Coronary artery (tissue), 2 donors: ENCODE measurements around the gene ESR2.
"Not testable (repeated sequence)": the region's sequence is repeated elsewhere in the genome, so short reads cannot be mapped to it uniquely, and the experiment has no call there.

Experiments used
- DNase-seq: peaks from one replicate; pipeline ENCODE4 v3.0.0-alpha.2; 2017; ENCODE audit warnings: low spot score
- H3K27ac ChIP-seq, 2 donors: fragments of 200-600 bp; sonication (generic); one replicate each; pipeline ENCODE4 v1.5.1; 2016 to 2019
- H3K4me3 ChIP-seq: fragments of 200-600 bp; sonication (generic); 2 replicates; pipeline ENCODE4 v1.5.1; 2016; ENCODE audit warnings: mild to moderate bottlenecking, moderate library complexity
- CTCF ChIP-seq: fragments of 200-600 bp; sonication (generic); IDR thresholded peaks from one replicate; pipeline ENCODE4 v1.5.1; 2019; ENCODE audit warnings: antibody characterized with exemption

The ESR2 gene

GRCh38 chr14:64119980-64120379 lies 174.2 kb downstream of the ESR2 start:
- Histone ChIP-seq H3K4me3 (no peak overlapping the region), H3K27ac (no peak overlapping the region)
- TF ChIP-seq CTCF: no peak

GRCh38 chr14:64119500-64119899 lies 174.7 kb downstream of the ESR2 start:
- DNase-seq: no peak
- TF ChIP-seq CTCF: no peak
- H3K27ac ChIP-seq: no peak overlapping the region
- H3K4me3 ChIP-seq: no peak overlapping the region

More at GRCh38 chr14:64119980-64120379, 174.2 kb downstream of the ESR2 start:
- DNase-seq: no peak

GRCh38 chr14:64118892-64119291 lies 175.3 kb downstream of the ESR2 start:
- TF ChIP-seq CTCF: no peak
- no peak for DNase-seq
- Histone ChIP-seq H3K4me3 (no peak overlapping the region), H3K27ac (peak overlapping the region; percentile 72 to 84)

- not testable (repeated sequence) for DNase-seq
- peak overlapping the region; percentile 72 to 84 for H3K27ac ChIP-seq
- peak overlapping the region; percentile 13 for H3K4me3 ChIP-seq
These were observed 175.8 kb downstream of the ESR2 start for GRCh38 chr14:64118403-64118742.

GRCh38 chr14:64117671-64118402 lies 176.3 kb downstream of the ESR2 start:
- no peak for TF ChIP-seq CTCF
- peak; percentile 89 for DNase-seq
- peak overlapping the region; percentile 72 to 84 for H3K27ac ChIP-seq
- peak overlapping the region; percentile 13 for H3K4me3 ChIP-seq

GRCh38 chr14:64115401-64115800 lies 178.8 kb downstream of the ESR2 start:
- DNase-seq: no peak
- no peak for TF ChIP-seq CTCF
- Histone ChIP-seq H3K27ac (peak overlapping the region; percentile 17 to 48), H3K4me3 (no peak overlapping the region)

- H3K4me3 ChIP-seq: no peak overlapping the region
- no peak for TF ChIP-seq CTCF
- no peak for DNase-seq
- peak overlapping the region; percentile 48 to 56 for H3K27ac ChIP-seq
These were observed 179.4 kb downstream of the ESR2 start for GRCh38 chr14:64114796-64115195.
